ENCODE data around the gene LCE3C.
"Not testable (repeated sequence)": the region's sequence is repeated elsewhere in the genome, so short reads cannot be mapped to it uniquely, and the experiment has no call there.

LCE3C gene

DNA sequence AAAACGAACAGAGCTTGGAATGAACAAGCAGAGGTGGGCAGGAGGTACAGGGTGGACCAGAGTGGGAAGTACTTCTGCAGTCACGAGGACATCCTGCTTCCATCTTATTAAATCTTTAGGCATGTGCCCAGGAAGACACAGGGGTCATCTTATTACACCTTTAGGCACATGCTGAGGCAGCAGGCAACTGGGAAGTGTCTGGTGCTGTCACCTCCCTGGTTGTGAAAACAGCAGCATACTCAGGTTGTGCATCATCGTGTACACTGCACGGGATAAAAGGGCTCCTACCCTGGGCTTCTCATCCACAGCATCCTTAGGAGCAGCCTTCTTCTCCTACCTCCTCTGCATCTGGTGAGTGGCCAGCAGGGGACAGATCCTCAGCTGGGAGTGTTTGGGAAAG is at the start of gene LCE3C:
LCE3C (plus strand) TSS at position 301 of the 400 bp plus-strand sequence. CDS start 498 bp downstream, outside the sequence.
- no peak for DNase-seq

DNA sequence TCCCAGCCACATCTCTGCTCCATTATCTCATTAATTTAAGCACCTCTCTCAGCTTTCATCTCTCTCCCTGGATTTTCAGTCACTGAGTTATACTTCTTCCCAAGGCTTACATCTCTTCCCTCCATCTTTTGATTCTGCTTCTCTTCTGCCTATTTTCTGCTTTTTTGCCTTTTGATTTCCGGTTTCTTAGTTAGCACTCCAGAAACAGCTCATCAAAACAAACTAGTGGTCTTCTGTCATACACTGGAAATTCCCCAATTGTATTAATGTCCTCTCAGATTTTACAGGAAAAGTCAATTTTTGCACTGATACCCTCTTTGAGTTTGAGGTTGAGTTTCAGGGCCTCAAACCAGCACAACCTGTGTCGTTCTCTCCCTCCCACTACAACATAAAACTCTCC is 34.9 kb upstream of the LCE3C start:
- no peak for DNase-seq

GRCh38 chr1:152565535-152566215 is 34.4 kb upstream of the LCE3C start:
- no peak for DNase-seq

- no peak for DNase-seq
Observed at GRCh38 chr1:152566681-152567080, 33.4 kb upstream of the LCE3C start, which contains the start of gene LCE3E. LCE3E (minus strand) TSS chr1:152566780; CDS start chr1:152566208, 572 bp downstream.

DNA sequence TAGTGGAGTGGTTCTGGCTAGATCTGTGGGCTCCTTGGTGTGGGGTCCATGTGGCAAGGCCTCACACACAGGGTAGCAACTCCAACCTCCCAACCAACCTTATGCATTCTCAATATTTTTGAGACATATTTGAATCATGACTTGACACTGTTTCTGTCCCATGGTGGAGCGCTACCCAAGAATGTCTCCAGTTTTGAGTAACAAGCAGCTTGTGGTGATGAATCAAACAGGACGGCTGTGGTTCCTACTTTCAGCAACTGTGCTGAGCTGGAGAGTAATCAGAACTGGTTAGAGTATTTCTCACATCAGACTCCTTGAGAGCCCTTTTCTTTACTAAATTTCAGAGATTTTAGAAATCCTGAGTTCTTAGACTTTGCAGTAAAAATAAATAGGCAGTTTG is 22.9 kb upstream of the LCE3C start:
- no peak for DNase-seq

DNA sequence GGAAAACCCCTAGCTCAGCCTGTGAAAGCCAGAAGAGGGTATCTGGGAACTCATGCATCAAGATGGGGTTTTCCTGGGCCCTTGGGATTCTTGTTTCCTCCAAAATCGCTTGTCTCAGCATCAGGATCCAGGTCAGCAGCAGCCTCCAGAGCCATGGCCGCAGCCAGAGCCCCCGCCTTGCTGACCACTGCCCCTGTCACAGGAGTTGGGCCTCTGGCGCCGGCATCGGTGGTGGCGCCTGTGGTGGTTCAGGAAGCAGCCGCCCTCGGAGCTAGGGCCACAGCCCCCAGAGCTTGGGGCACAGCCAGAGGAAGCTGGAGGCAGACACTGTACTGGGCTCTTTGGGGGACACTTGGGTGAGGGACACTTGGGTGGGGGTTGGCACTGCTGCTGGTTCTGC is 20.5 kb upstream of the LCE3C start:
- not testable (repeated sequence) for DNase-seq

DNA sequence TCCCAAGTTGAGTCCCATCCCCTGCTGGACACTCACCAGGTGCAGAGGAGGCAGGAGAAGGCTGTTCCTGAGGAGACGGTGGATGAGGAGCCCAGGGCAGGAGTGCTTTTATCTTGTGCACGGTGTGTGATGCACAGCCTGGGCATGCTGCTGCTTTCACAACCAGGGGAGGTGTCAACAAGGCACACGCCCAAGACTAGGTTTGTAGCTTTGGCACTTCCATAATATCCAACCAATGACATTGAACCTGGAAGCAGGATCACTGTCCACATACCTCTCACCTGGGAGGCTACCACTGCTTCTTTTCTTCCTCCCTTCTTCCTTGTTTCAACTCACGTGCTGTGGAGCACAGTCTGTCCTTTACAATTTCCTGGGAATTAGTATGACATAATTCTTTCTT is 19.6 kb upstream of the LCE3C start, which contains the start of gene LCE3D:
LCE3D (minus strand) TSS at position 84 of the 400 bp plus-strand sequence. CDS start 580 bp downstream, outside the sequence.
- no peak for DNase-seq

- no peak for DNase-seq
Observed at GRCh38 chr1:152582647-152583046, 17.4 kb upstream of the LCE3C start.

- DNase-seq: no peak
Observed at GRCh38 chr1:152585586-152585985, 14.4 kb upstream of the LCE3C start.

DNA sequence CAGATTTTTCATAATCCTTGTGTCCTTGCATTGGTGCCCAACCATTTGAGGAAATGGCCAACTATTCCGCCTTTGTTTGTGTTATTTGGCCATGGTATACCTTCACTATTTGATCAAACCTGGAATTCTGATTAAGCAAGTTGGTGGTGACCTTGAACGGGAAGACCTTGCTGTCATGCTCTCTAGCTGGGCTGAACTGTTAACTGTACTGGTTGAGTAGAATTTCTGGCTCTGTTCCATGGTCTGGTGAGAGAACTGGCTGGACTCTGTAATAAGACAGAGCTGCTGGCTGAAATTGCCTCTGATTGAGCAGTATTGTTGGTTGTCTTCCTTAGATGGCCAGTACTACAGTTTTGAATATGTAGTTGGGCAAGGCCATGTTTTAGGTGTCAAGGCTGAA is 3.0 kb upstream of the LCE3C start:
- no peak for DNase-seq

GRCh38 chr1:152613511-152613910 is 13.5 kb downstream of the LCE3C start, which contains the start of gene LCE3B:
LCE3B (plus strand) TSS chr1:152613811; CDS start chr1:152613811, 0 bp downstream.
- DNase-seq: no peak

GRCh38 chr1:152621993-152622392 is 22.0 kb downstream of the LCE3C start:
- DNase-seq: no peak

- DNase-seq: no peak
Observed at GRCh38 chr1:152622803-152623202, 22.8 kb downstream of the LCE3C start, which contains the start of gene LCE3A. LCE3A (minus strand) TSS chr1:152623103; CDS start chr1:152623103, 0 bp downstream.

DNA sequence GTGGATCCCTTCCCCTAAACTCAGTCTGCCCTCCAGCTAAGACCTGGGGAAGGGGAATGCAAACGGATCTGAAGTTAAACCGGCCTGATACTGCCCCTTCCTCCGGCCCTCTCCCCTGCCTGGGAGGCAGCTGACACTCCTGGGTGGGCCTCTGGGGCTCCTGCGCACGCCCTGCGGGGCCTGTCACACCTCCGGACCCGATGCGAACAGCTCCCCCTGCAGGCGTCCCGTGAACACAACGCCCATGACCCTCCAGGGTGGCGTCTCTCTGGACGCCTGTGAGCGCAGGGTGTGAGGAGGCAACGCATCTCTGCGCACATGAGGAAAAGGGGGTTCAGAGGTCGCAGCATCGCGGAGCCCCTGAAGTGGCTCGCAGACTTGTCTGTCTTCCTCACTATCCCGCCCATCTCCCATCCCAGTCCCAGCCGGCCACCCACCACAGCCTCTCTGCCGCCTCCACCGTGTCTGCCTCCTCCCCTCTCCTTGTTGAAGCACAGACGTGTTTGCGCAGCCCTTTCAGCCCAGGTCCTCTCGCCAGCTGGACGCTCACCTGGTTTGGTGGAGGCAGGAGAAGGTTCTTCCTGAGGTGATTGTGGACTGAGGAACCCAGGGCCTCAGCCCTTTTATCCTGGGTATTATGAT is 23.3 kb downstream of the LCE3C start:
- no peak for DNase-seq

GRCh38 chr1:152626744-152627143 is 26.7 kb downstream of the LCE3C start:
- DNase-seq: no peak

DNA sequence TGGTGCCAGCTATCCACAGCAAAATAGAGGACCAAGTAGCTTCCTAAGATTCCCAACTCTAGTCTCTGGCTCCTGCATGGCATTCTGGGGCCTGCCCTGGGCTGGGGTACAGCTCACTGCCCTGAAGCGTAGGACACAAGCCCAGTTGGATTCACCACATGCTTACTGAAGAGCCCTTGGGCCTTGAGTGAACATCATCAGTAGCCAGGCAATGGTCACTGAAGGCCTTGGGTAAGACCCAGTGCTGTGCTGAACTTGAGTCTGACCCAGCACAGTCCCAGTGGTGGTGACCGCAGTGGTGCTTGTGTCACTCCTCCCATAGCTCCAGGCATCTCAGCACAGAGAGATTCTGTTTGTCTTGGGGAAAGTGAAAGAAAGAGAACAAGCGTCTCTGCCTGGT is 30.6 kb downstream of the LCE3C start:
- DNase-seq: no peak

- no peak for DNase-seq
Observed at GRCh38 chr1:152640351-152640750, 40.3 kb downstream of the LCE3C start.

GRCh38 chr1:152643945-152644344 is 43.9 kb downstream of the LCE3C start:
- DNase-seq: no peak

- no peak for DNase-seq
Observed at GRCh38 chr1:152645146-152645545, 45.1 kb downstream of the LCE3C start.

DNA sequence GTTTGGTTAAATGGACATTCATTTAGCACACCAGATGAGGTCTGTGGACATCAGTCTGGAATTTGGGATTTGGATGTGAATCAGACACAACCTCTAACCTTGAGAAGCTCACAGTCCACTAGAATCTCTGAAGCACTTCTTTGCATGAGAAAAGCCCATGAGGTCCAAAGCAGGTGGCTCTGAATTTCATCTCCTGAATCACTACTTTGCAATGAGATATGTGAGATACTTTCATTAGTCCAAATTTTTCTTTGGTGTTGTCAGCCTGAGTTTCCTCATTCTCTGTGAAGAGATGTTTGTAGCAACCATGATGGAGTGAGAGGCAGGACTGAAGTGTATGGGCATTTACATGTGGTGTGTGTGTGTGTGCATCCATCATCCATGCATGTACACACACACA is 46.6 kb downstream of the LCE3C start:
- no peak for DNase-seq

Measured in fibroblast of skin of right quadriceps (primary cell).